GM19193 (cell line): ENCODE measurements around the gene AQP4.

Experiments
- POLR2A ChIP-seq: IDR thresholded peaks from 4 replicates; pipeline ENCODE4 v1.6.1; 2011; ENCODE audit not compliant: insufficient read depth, insufficient read length; ENCODE audit errors: extremely low read depth

The AQP4 gene, protein sequence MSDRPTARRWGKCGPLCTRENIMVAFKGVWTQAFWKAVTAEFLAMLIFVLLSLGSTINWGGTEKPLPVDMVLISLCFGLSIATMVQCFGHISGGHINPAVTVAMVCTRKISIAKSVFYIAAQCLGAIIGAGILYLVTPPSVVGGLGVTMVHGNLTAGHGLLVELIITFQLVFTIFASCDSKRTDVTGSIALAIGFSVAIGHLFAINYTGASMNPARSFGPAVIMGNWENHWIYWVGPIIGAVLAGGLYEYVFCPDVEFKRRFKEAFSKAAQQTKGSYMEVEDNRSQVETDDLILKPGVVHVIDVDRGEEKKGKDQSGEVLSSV

DNA sequence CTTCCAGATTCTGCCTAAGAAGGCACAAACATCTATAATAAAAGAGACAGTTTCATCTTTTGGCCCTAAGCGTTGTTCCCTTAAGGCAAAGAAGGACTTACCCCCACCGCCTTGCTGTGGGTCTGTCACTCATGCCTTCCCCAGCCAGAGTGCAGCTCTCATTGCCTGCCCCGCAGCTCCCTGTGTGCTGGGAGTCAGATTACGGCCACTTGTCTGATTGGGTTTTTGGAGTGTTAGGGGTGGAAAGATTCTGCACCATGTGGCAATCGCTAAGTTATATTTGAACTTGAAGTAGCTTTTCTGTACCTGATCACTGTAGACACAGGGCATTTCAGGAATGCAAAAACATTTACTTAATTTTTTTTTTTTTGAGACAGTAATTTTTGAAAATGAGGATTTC lies at the start of gene AQP4:
Gene AQP4, minus strand, starts transcription at position 151 of the 400 bp plus-strand sequence. Its CDS starts 18 bp downstream, at position 133.
- TF ChIP-seq POLR2A: no peak

- TF ChIP-seq POLR2A: no peak
Measured at GRCh38 chr18:26911840-26912239, 46.3 kb upstream of the AQP4 start.

DNA sequence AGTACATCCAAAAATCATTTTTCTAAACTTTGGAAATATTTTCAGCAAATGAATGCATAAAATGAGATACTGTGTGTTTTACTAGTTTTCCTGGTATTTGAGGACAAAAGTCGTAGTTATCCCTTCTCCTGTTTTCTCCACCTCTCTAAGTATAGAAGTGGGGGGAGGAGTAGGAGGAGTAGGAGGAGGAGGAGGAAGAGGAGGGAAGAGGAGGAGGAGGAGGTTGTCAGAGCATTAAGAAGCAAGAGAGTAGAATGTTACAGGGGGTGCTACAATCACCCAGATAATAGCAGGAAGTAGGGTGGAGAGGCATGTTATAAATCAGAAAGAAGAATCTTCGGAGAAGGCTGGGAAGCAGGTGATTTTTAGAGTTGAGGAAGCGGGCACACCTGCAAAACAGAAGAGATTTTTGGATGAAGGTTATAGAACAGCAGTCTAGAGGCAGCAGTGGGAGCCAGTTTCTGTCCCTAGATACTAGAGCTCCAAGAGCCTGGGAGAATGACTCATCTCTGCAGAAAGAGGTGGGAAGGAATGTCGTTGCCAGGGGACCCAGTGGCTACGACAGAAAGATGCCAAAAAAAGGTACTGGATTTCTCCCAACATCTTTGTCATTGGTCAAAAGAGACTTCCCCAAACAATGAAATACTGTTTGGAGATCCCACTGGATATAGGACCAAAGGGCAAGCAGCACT lies 44.2 kb upstream of the AQP4 start:
- TF ChIP-seq POLR2A: no peak

DNA sequence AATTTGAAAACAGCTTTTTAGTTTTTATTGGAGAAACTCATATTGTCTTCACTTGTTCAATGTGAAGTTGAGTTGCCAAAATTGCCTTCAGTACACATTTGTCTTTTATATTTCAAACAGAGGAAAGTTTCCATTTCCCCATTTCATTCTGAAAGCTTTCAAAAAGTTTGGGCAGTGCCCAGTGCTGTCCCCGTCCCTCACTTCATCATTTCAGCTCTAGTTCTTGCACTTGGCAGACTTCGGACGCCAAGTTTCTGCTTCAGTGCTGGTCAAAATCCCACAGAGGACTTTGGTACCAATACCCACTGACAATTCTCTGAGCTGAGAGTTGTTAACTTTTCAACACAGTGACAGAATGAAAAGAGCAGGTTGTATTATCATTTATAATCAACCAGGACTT lies 43.4 kb upstream of the AQP4 start:
- no peak for TF ChIP-seq POLR2A

- TF ChIP-seq POLR2A: no peak
Measured at GRCh38 chr18:26902291-26902690, 36.8 kb upstream of the AQP4 start.

DNA sequence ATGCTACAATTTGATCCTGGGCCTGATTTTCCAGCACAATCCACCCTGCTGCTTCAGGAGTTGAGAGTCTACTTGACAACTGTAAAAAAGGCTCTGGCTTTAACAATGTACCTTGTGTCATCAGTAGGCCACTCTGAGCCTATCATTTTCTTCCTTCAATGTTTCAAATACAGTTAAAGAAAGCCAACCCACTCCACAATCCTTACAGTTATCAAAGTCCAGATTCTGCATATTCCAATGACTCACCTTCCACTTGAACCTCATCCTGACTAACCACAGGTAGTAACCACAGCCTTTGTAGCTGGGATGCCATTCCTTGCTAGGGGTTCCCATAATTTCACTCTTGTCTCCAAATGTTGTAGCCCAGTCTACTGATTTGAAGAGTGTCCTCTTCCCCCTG lies 35.5 kb upstream of the AQP4 start:
- no peak for TF ChIP-seq POLR2A

- no peak for TF ChIP-seq POLR2A
Measured at GRCh38 chr18:26894426-26894825, 28.9 kb upstream of the AQP4 start.

DNA sequence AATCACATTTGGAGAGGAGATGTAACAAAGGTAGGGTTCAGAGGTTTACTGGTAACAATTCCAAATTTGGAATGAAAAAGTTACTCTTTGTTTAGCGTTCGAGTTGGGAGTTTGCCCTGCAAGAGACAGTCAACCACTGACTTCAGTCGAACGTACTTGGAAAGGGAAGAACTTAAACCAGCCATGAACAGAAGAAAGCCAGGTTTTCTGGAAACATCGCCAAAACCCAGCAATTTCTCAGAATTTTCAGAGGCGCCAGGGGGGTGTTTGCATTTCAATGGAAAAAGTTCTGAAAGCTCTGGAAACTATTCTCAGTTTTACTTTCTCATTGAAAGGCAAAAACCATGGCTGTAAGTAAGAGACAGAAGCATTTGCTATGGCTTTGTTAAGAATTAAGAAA lies 28.5 kb upstream of the AQP4 start:
- TF ChIP-seq POLR2A: no peak

DNA sequence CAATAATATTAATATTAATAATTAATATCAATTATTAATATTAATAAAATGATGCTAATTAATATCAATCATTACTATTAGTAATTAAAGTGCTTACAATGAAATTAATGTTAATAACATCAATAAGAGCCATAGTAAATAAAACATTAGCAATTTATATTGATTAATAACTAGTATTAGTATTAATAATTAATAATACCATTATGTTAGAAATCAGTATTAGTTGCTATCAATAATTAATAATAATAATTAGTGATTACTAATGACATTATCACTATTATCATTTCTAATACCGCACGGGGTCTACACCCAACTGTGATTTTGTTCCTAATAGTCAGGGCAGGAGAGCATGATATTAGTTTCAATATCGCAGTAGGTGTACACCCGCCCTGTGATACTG lies 22.8 kb upstream of the AQP4 start:
- no peak for TF ChIP-seq POLR2A

GRCh38 chr18:26875040-26875654 lies 9.6 kb upstream of the AQP4 start:
- no peak for TF ChIP-seq POLR2A

- no peak for TF ChIP-seq POLR2A
Measured at GRCh38 chr18:26874283-26874682, 8.8 kb upstream of the AQP4 start.

DNA sequence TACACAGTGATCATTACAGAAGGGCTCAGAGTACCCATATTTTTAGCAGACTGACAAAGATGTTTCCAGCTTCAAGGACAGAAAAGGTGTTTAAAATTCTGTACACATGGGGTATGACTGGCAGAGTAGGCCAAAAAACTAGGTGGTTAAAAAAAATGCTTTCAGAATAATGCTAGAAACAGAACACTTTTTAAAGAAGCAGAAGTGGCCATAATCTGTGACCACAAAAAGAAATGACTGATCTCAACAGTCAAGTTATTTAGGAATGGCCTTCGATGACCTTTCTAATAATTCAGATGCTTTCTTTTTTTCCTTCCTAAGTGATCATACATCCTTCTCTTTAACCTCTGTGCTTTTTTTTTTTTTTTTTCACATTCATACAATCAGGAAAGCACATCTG lies 4.1 kb upstream of the AQP4 start:
- TF ChIP-seq POLR2A: no peak

DNA sequence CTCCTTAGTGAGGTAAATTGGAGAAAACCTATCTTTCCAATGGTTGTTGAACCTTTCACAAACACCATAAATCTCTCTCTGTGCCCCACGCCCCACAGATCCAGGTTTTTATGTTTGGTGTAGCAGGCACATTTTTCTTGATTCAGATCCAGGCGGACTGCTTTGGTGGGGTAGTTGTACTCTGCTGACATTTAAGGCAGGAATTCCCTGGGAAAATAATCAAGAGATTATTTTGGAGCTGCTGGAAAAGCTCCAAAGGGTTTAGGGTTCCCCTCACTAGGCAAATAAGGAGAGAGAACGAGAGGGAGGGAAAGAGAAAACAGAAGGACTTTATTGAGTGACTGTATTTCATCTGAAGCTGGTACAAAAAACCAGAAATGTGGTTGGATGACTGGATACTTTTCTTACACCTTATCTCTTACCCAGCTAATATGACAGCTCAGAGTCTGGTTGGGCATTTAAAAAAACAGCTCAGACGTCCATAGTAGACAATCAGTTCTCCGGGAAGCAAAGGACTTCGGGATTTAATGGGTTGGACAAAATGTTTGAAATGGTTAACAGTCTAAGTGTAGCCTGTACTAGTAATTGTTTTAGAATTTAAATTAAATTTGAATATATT lies 3.6 kb upstream of the AQP4 start:
- no peak for TF ChIP-seq POLR2A

DNA sequence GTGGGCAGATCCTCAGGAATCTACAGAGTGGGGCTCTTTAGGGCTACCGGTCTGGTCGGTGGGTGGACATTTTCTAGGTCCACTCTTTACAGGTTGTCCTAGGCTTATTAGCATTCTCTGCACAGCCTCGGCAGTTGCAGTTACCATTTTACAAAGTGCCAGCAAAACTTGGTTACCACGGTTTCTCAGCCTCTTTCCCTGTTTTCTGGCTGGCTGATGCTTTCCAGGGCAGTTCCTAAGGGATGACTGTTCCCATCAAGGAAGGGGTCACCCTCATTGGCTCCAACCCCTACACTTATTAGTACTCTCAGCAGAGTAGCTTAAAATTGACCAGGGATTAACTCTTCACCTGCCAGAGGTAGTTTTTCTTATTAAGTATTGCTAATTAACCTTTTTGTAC lies 2.0 kb upstream of the AQP4 start:
- no peak for TF ChIP-seq POLR2A

DNA sequence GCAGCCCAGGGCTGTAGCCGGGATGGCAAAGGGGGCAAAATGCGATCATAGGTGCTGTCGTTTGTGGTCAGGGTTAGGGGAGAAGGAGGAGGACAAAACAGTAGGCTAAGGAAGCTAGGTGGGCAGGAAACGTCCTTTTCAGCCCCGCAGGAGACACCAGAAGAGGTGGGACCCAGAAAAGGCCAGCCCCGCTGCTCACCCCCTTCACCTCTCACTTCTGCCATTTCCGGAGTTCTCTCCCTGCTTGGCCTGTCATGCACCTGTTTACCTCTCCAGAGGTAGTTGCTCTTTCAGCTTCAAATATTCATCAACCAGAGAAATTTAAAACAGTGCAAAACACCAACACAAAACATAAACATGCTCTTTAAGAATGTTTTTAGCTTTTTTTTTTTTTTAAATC lies 849 bp downstream of the AQP4 start:
- TF ChIP-seq POLR2A: no peak
